ENCODE results near the gene CTDP1.
"Not testable (repeated sequence)": the region's sequence is repeated elsewhere in the genome, so short reads cannot be mapped to it uniquely, and the experiment has no call there.

CTDP1 gene

DNA sequence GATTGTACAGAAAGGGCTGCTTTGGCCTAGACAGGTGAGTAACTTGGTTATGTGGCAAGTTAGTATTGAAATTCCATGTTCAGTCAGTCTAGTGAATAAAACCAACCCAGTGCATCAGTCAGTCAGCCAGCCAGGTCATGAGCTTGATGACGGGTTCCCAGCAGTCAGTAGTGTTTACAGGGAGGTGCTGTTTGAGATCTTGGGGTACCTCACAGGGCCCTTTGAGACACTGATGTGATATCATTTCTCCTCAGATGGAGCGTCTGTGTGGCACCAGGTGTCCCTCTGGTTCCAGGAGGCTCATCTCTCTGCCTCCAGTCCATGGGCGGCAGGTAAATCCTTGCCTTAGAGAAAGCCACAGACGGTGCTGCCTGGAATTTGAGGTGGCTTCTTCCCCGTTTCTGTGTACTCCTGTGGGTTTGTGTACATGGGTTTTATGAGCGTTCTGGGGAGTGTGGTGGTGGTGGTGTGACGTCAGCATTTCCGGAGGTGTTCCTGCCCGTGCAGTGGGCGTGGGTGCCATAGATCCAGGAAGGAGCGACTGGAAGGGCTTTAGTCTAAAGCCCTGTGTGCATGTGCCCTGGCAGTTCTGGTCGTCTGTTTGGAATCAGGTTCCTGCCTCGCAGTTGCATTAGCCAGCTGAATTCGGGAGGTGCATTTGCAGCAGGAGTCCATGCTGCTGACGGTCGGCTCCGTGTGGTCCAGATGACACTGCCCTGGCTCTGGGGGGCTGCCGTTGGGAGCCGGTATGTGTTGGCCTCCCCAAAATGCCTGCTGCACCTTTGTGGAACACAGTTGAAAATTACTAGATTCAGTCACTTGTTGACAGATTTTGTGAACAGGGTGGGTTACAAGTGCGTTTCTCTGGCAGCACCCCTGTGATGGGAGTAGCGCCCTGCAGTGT lies 2.1 kb downstream of the CTDP1 start:
- peak; percentile 63 for DNase-seq (ENCODE audit: low read depth)

GRCh38 chr18:79682481-79682880 lies 2.9 kb downstream of the CTDP1 start:
- DNase-seq (ENCODE audit: low read depth): no peak

GRCh38 chr18:79682894-79683625 lies 3.5 kb downstream of the CTDP1 start:
- peak; percentile 22 for DNase-seq (ENCODE audit: low read depth)

GRCh38 chr18:79683626-79684282 lies 4.2 kb downstream of the CTDP1 start:
- DNase-seq (ENCODE audit: low read depth): no peak

- DNase-seq (ENCODE audit: low read depth): no peak
These were observed 4.7 kb downstream of the CTDP1 start for GRCh38 chr18:79684283-79684631.

DNA sequence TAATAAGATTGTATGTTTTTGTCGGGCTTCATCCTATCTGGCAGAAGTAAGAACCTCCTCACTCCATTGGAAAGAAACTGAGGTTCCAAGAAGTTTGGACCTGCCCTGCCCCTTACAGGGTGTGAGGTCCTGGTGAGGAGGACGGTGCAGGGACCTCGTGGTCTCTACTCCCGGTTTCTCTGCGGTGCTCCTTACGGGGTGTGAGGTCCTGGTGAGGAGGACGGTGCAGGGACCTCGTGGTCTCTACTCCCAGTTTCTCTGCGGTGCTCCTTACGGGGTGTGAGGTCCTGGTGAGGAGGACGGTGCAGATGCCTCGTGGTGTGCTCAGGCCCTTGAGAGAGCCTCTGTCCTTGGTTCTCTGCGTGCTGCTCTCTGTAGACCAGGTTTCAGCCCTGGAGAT lies 5.2 kb downstream of the CTDP1 start:
- DNase-seq (ENCODE audit: low read depth): no peak

- DNase-seq (ENCODE audit: low read depth): no peak
These were observed 5.7 kb downstream of the CTDP1 start for GRCh38 chr18:79685281-79685680.

DNA sequence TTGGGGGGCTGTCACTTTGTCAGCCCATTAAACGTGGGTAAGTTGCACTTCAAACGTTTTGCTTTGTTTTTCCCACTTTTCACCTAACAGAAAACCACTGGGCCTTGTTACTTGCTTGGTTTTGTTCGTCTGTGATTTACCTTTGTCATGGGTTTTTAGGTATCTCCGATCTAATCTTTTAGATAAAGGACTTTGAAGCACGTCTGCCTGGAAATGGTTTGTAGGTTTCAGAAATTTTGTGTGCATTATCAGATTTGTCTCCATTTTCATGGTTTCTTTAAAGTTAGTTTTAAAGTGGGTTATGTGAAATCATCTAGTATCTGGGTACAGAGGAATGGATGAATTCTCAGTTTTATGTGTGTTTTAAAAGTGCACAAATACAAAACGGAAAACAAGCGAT lies 6.4 kb downstream of the CTDP1 start:
- DNase-seq (ENCODE audit: low read depth): no peak

DNA sequence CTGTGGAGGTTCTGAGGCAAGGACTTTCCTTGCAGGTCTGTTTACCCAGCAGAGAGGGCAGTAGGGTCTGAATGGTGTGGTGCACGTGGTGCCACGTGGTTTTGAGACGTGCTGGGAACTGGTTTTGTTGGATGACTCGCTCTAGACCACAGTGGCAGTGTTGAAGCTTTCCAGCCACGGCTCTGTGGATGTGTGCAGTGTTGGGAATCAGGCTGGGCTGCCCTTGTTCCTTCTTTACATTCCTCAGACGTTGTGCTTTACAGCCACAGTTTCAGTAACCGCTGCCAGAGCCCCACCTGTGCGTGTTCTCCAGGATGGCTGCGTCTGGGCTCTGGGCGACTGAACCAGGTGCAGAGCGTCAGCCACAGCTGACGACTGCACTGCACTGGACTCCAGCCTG lies 8.2 kb downstream of the CTDP1 start:
- DNase-seq (ENCODE audit: low read depth): no peak

DNA sequence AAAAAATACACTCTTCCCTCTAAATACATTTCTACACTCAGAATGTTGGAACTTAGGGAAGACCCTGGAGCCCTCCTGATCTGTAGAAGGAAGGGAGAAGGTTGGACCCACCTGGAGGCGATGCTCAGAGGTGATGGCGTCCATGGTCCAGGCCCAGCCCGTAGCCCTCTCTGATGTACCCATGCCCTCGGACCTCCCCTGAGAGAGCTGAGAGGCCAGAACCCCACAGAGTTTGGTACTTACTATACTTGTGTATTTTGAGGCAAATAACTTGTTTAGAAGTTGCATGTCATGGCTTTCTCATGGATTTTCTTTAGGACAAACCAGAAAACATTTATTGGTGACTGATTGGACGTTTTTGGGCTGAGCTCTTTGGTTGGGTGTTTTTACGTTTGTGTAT lies 10.5 kb downstream of the CTDP1 start:
- DNase-seq (ENCODE audit: low read depth): no peak

DNA sequence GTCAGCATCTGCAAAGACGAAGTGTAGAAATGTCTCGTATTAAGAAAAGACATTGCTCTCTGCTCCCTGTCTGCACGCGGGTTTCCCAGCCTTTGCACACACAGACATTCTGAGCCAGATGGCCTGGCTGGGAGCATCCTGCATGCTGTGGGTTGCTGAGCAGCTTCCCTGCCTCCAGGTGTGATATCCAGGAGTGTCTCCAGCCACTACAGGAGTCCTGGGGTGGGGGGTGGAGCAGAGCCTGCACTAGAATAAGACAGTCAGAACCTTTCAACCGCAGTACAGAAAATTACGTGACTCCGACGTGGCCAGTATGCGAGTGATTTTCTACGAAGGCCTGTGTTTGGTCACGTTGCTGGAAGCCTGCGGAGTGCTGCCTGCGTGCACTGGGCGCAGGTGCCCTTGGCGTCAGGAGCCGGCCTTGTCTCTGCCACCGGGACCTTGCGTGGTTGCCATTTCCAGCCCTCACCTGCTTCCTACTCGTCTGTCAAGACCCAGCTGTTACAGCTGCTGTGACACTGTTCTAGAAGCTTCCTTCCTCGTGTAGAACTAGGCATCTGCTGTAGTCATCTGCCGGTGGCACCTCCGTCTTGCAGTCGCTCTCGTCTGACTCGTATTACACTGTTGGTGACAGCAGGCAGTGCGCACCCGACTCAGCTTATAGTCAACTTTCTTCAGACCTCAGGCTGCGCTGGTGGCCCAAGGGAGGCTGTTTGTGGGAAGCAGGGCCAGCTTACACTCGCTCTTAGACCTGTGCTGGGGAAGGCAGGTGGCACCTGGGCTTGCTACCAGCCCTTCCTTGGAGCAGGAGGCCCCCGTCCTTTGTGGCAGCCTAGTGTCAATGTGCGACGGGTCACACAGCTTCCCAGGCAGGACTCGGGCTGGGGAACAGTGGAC lies 11.2 kb downstream of the CTDP1 start:
- no peak for DNase-seq (ENCODE audit: low read depth)

DNA sequence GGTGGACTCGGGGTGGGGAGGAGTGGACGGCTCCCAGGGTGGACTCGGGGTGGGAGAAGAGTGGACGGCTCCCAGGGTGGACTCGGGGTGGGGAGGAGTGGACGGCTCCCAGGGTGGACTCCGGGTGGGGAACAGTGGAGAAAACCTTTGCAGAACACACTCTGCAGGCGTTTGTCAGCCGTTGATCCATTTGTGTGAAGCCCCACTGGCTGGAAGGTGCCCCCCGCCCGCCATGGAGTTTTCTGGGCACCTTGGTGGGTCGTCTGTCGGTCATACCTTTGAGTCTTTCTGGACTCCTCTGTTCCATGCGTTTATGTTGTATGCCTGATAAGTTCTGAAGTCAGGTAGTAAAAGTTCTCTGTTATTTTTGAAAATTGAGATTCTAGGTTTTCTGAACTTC lies 12.5 kb downstream of the CTDP1 start:
- DNase-seq (ENCODE audit: low read depth): no peak

GRCh38 chr18:79692886-79693285 lies 13.3 kb downstream of the CTDP1 start:
- DNase-seq (ENCODE audit: low read depth): no peak

GRCh38 chr18:79693561-79694205 lies 14.1 kb downstream of the CTDP1 start:
- DNase-seq (ENCODE audit: low read depth): no peak

DNA sequence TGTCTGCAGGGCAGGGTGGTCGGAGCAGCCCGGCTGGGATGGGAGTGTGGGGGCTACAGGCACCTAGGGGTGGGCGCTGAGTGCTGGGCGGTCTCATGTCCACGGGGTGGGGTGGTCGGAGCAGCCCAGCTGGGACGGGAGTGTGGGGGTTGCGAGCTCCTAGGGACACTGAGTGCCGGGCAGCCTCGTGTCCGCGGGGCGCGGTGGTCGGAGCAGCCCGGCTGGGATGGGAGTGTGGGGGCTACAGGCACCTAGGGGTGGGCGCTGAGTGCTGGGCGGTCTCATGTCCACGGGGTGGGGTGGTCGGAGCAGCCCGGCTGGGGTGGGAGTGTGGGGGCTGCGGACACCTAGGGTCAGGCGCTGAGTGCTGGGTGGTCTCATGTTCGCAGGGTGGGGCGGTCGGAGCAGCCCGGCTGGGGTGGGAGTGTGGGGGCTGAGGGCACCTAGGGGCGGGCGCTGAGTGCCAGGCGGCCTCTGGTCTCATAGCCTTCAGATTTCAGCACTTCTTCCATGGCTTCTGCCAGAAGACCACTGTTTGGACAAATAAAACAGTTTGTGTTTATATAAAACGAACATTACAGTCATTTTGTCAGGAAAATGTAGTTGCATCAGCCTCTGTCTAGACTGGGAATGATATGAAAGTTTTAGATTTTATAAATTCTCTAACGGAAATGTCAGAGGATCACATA lies 14.7 kb downstream of the CTDP1 start:
- DNase-seq (ENCODE audit: low read depth): not testable (repeated sequence)

DNA sequence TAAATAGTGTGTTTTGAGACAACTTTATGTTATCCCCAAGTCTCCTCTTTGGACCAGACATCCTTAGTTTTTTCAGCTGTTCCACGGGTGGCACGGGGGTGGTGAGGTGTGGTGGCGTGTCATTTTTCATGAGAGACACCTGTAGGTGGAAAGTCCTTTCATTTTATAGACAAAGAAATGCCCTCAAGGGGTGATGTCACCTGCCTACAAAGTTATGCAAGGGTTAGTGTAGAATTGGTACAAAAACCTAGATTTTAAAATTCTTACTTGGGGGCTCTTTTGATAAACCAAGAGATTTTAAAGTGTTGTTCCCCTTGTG lies 15.3 kb downstream of the CTDP1 start:
- no peak for DNase-seq (ENCODE audit: low read depth)

- no peak for DNase-seq (ENCODE audit: low read depth)
These were observed 15.7 kb downstream of the CTDP1 start for GRCh38 chr18:79695269-79695668.

DNA sequence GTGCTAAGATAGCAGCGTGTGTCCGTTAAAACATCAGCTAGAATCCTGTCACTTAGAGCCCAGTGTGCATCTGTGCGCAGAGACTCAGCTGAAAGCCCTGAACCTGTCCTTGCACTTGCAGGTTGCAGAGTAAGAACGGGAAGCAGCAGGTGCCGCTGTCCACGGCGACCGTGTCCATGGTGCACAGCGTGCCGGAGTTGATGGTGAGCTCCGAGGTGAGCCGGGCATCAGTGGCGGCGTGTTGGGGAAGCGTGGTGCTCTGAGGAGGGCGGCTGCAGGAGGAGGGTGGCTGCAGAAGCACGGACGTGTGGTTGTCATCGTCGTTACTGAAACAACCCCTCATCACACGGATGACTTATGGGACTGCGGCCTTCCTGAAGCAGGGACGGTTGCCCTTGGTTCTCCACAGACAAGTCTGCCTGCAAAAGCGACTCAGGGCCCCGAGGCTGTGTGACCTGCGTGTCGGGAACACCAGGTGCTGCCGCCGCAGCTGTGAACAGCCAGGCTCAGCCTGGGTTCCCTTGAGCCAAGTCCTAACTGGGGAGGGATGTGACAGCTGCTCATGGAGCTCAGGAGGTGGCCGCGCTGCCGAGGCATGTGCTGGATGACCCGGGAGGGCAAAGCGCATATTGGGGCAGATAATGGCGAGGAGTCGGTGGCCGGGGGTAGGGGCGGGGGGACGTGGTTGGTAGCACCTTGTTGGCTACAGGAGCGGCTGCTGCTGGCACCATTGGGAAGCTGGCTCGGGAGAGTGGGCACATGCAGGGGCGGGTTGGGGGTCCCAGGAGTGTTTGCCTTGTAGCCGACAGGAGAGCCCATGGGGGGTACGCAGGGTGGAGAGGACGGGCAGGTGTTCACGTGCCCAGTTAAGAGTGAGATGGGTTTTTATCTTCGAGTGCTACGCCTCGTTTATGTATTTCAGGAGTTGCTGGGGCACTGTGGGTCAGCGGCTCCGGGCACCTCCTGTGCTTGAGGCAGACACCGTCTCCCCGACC lies 16.6 kb downstream of the CTDP1 start:
- no peak for DNase-seq (ENCODE audit: low read depth)

- DNase-seq (ENCODE audit: low read depth): no peak
These were observed 17.6 kb downstream of the CTDP1 start for GRCh38 chr18:79697178-79697577.

GRCh38 chr18:79697976-79698375 lies 18.4 kb downstream of the CTDP1 start:
- no peak for DNase-seq (ENCODE audit: low read depth)

Measured in T follicular helper cell (primary cell).